Activated B cell treated with CpG ODN at 0.5 μM for 24 hours (primary cell): ENCODE data around the gene SUN2. TPM values are rescaled to one million over a fixed set of nuclear protein-coding genes. Genes with fewer than 3 reads are reported as not detected.

Experiments used
- ATAC-seq: fragments of 200-7000 bp; cut with Tn5 transposase; one replicate; pipeline ENCODE4 v1.10.0; 2021; ENCODE audit warnings: low read depth, mild to moderate bottlenecking, moderate library complexity
- CTCF ChIA-PET: fragments of 350-600 bp; sonication (Branson Sonifier 250); formaldehyde crosslinking; loops from one replicate; lab custom pipeline; 2021; ENCODE audit warnings: antibody characterized with exemption; lab: Charles Lee
- POLR2A ChIA-PET: fragments of 350-600 bp; sonication (Branson Sonifier 250); formaldehyde crosslinking; loops from one replicate; lab custom pipeline; 2021; ENCODE audit warnings: antibody characterized with exemption; lab: Charles Lee
- DNase-seq: peaks from one replicate; pipeline ENCODE4 v3.0.0; 2022
- H3K27ac Mint-ChIP-seq: one replicate; pipeline ENCODE4 v1.8.0; 2020; ENCODE audit warnings: mixed read lengths
- H3K27me3 Mint-ChIP-seq: one replicate; pipeline ENCODE4 v1.8.0; 2021; ENCODE audit warnings: mixed read lengths
- H3K36me3 Mint-ChIP-seq: one replicate; pipeline ENCODE4 v1.8.0; 2021; ENCODE audit warnings: low read depth, mixed read lengths
- H3K4me1 Mint-ChIP-seq: one replicate; pipeline ENCODE4 v1.8.0; 2021; ENCODE audit warnings: mixed read lengths
- H3K4me3 Mint-ChIP-seq: one replicate; pipeline ENCODE4 v1.8.0; 2020; ENCODE audit warnings: mild to moderate bottlenecking, mixed read lengths
- H3K9me3 Mint-ChIP-seq: one replicate; pipeline ENCODE4 v1.8.0; 2020; ENCODE audit warnings: mixed read lengths
- intact Hi-C: fragments of 100-400 bp; cut with micrococcal nuclease; formaldehyde crosslinking; loops from one replicate; pipeline ENCODE4 v1.15.1; 2024
- total RNA-seq: library from RNA; stranded (reverse); gene quantifications from 2 replicates; pipeline ENCODE4 v1.2.3, GENCODE V29; 2022
- TF ChIP-seq, protein P1 (sequence below): fragments of 200-600 bp; IDR thresholded peaks from one replicate; pipeline ENCODE4 v1.8.0; 2022; ENCODE audit warnings: antibody characterized with exemption, mild to moderate bottlenecking

Gene SUN2
- total RNA-seq, 1 donor from 2014 or later: 146 TPM

- no peak for DNase-seq
- ATAC-seq: no peak
- peaks cover 4% of the 10 kb centered on the region for H3K36me3 Mint-ChIP-seq
- no peaks in the 10 kb centered on the region for H3K9me3 Mint-ChIP-seq
- POLR2A ChIA-PET: interaction anchor here (0.6 to 1.1 kb wide), 4 partner anchors 9 to 560 kb away, joined by 3 to 7 read pairs (median 4); no protein-coding TSS in a partner anchor
- peak overlapping the region; percentile 35 for H3K4me3 Mint-ChIP-seq
- intact Hi-C loops: loop anchor here (5.0 kb wide), 3 partner anchors 36 to 559 kb away; partner anchors contain the start of genes NPTXR and RPL3
- H3K27ac Mint-ChIP-seq: peak overlapping the region; percentile 56
- H3K27me3 Mint-ChIP-seq: no peaks in the 10 kb centered on the region
- CTCF ChIA-PET: interaction anchor here (0.5 to 2.1 kb wide), 2 partner anchors 10 to 1473 kb away, joined by 3 to 5 read pairs; no protein-coding TSS in a partner anchor
- H3K4me1 Mint-ChIP-seq: peaks cover 48% of the 10 kb centered on the region
- TF ChIP-seq, protein P1, sequence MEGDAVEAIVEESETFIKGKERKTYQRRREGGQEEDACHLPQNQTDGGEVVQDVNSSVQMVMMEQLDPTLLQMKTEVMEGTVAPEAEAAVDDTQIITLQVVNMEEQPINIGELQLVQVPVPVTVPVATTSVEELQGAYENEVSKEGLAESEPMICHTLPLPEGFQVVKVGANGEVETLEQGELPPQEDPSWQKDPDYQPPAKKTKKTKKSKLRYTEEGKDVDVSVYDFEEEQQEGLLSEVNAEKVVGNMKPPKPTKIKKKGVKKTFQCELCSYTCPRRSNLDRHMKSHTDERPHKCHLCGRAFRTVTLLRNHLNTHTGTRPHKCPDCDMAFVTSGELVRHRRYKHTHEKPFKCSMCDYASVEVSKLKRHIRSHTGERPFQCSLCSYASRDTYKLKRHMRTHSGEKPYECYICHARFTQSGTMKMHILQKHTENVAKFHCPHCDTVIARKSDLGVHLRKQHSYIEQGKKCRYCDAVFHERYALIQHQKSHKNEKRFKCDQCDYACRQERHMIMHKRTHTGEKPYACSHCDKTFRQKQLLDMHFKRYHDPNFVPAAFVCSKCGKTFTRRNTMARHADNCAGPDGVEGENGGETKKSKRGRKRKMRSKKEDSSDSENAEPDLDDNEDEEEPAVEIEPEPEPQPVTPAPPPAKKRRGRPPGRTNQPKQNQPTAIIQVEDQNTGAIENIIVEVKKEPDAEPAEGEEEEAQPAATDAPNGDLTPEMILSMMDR: no peak
Measured at GRCh38 chr22:38758276-38758945, 2.6 kb upstream of the SUN2 start.

GRCh38 chr22:38757464-38757757 is 1.6 kb upstream of the SUN2 start:
- CTCF ChIA-PET: interaction anchor here (1.2 kb wide), 1 partner anchor 76 kb away, joined by 3 read pairs; the partner anchor contains the start of gene TOMM22
- no peak for DNase-seq
- Mint-ChIP-seq H3K36me3 (peaks cover 9% of the 10 kb centered on the region), H3K4me3 (no peak overlapping the region), H3K27ac (no peak overlapping the region), H3K27me3 (no peaks in the 10 kb centered on the region), H3K4me1 (peaks cover 57% of the 10 kb centered on the region), H3K9me3 (no peaks in the 10 kb centered on the region)
- no peak for ATAC-seq
- intact Hi-C loops: loop anchor here (5.0 kb wide), 3 partner anchors 35 to 560 kb away; partner anchors contain the start of genes NPTXR and RPL3
- POLR2A ChIA-PET: interaction anchor here (0.9 to 3.6 kb wide), 3 partner anchors 25 to 51 kb away, joined by 3 to 16 read pairs (median 4); partner anchors contain the start of gene GTPBP1
- TF ChIP-seq, protein P1: no peak

DNA sequence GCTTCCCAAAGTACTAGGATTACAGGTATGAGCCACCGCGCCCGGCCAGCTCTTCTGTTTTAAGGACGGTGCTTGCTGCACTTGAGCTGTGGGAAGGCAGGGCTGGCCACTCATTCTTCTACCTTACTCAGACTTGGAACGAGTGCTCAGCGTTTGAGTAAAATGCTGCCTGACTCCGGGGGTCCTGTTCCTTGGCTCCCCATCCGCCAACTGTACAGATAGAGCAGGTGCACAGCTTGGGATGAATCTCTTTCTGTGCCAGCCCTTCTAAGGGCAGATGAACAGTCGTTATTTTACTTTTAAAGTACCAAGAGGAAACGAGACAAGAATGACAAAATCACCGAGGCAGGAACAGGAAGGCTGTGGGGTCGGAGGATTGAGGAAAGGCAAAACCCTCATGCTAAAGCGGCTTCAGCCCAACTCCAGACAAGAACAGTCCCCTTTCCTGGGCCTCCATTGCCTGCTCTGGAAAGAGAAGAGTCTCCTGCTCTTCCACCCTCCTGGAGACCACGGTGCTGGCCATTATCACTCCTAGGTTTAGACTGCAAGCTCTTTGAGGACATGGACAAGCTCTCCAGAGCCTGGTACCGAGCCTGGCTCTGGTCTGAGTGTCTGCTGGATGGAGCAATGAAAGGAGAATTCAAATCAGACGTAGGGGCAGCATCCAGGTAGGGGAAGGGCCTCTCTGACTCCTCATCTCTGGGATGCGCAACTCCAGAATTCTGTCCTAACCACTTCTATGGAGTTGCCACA is 1.1 kb upstream of the SUN2 start:
- Mint-ChIP-seq H3K4me3 (peak overlapping the region; percentile 87), H3K27me3 (no peaks in the 10 kb centered on the region), H3K27ac (peak overlapping the region; percentile 89), H3K9me3 (no peaks in the 10 kb centered on the region), H3K4me1 (peaks cover 62% of the 10 kb centered on the region), H3K36me3 (peaks cover 14% of the 10 kb centered on the region)
- ATAC-seq: no peak
- ChIA-PET CTCF (interaction anchor here (1.2 kb wide), 2 partner anchors 9 to 75 kb away, joined by 3 to 7 read pairs; partner anchors contain the start of gene TOMM22), POLR2A (interaction anchor here (0.5 to 3.6 kb wide), 8 partner anchors 22 to 1287 kb away, joined by 3 to 16 read pairs (median 4); partner anchors contain the start of genes GTPBP1 and RPL3)
- intact Hi-C loops: loop anchor here (1.0 to 5.0 kb wide), 4 partner anchors 35 to 560 kb away; partner anchors contain the start of genes DNAL4, NPTXR and RPL3
- no peak for DNase-seq
- TF ChIP-seq, protein P1: no peak

DNA sequence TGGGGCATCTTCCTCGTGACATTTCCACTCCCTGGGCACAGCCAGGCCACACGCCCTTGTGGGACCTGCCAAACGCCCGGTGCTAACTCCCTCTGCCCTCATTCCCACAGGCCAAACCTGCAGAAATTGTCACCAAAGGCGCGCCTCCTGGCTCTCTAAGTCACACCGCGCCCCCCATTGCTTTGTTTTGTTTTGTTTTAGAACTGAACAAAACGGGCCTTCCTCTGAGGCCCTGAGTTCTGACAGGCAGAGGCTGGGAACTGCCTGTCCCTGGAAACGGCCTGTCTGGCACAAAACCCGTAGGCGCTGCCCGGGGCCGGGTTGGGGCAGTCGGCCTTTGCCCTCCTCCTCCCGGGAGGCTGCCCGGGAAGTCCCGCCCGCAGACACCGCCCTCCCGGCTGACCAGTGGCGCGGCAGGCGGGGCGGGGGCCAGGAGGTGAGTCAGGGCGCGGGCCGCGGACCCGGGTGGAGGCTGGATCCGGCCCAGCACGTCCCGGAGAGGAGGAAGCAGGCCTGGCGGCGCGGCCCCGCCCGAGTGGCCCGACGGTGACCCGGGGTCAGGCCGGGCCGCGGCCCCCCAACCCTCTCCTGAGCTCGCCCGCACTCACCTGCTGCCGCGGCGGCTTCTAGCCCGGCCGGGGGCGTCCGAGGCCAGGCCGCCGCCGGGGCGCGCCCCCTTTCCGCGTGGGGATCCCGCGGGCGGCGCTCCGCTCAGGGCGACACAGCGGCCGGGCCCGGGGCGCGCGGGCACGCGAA is 465 bp downstream of the SUN2 start:
- Mint-ChIP-seq H3K27ac (peak overlapping the region; percentile 99), H3K4me1 (peaks cover 77% of the 10 kb centered on the region), H3K36me3 (peaks cover 26% of the 10 kb centered on the region), H3K9me3 (no peaks in the 10 kb centered on the region), H3K27me3 (no peaks in the 10 kb centered on the region), H3K4me3 (peak overlapping the region; percentile 92)
- ATAC-seq (peak; percentile 19), DNase-seq (peak; percentile 67)
- TF ChIP-seq, protein P1: no peak
- POLR2A ChIA-PET: interaction anchor here (0.6 to 5.7 kb wide), 11 partner anchors 8 to 1875 kb away, joined by 3 to 37 read pairs (median 4); partner anchors contain the start of genes GTPBP1, RPL3 and TOMM22
- CTCF ChIA-PET: no interaction called here
- intact Hi-C loops: loop anchor here (1.0 to 5.0 kb wide), 4 partner anchors 33 to 562 kb away; partner anchors contain the start of genes CBX6, NPTXR and RPL3
